ENCODE measurements around the gene AFAP1. TPM values are rescaled to one million over a fixed set of nuclear protein-coding genes. Genes with fewer than 3 reads are reported as not detected.

AFAP1 gene
- polyA plus RNA-seq, 3 donors, result not detected

DNA sequence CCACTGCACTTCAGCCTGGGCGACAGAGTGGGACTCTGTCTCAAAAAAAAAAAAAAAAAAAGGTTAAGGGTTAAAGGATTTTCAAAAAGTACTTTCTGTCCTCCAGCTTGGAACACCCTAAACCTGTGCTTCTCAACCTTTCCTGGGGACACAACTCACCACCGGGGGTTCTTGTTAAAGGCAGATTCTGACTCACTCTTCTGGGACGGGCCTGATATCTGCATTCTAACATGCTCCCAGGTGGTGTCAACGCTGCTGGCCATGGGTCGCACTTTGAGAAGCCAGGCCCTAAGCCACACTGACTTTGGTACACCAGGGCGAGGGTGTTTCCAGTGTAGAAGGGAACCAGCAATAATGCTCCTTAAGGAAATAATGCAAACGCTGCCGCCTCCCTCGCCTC, 46.1 kb downstream of the AFAP1 start:
- TF ChIP-seq, protein P1, sequence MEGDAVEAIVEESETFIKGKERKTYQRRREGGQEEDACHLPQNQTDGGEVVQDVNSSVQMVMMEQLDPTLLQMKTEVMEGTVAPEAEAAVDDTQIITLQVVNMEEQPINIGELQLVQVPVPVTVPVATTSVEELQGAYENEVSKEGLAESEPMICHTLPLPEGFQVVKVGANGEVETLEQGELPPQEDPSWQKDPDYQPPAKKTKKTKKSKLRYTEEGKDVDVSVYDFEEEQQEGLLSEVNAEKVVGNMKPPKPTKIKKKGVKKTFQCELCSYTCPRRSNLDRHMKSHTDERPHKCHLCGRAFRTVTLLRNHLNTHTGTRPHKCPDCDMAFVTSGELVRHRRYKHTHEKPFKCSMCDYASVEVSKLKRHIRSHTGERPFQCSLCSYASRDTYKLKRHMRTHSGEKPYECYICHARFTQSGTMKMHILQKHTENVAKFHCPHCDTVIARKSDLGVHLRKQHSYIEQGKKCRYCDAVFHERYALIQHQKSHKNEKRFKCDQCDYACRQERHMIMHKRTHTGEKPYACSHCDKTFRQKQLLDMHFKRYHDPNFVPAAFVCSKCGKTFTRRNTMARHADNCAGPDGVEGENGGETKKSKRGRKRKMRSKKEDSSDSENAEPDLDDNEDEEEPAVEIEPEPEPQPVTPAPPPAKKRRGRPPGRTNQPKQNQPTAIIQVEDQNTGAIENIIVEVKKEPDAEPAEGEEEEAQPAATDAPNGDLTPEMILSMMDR (IDR thresholded peaks at IDR 0.05), result no peak
- Histone ChIP-seq H3K79me2 (ENCODE audit: insufficient read depth, low read length) (no peaks in the 10 kb centered on the region), H3K36me3 (replicated peaks in 1 of 2; ENCODE audit: control insufficient read depth in 1 of 2, insufficient read depth in 2 of 2, low read length in 2 of 2) (no peaks in the 10 kb centered on the region), H2AFZ (ENCODE audit: insufficient read depth, low read depth, low read length, poor library complexity, severe bottlenecking) (no peak overlapping the region), H3K9ac (ENCODE audit: insufficient read depth, low read length, poor library complexity, severe bottlenecking) (no peak overlapping the region), H4K20me1 (ENCODE audit: insufficient read depth, low read length) (no peaks in the 10 kb centered on the region), H3K4me2 (replicated peaks; ENCODE audit: extremely low read depth, low read length, poor library complexity, severe bottlenecking) (no peak overlapping the region), H3K4me3 (replicated peaks in 1 of 3; ENCODE audit: low read depth in 2 of 3, low read length in 3 of 3) (no peak overlapping the region), H3K9me3 (replicated peaks in 1 of 2; ENCODE audit: control insufficient read depth in 1 of 2, insufficient read depth in 1 of 2, low read length in 2 of 2) (peaks cover 0 to 9% of the 10 kb centered on the region in 2 donors), H3K27ac (ENCODE audit: low read depth in 1 of 2, low read length in 2 of 2) (no peak overlapping the region), H3K27me3 (ENCODE audit: control insufficient read depth in 2 of 2, insufficient read depth in 2 of 2, low read length in 2 of 2) (no peaks in the 10 kb centered on the region), H3K4me1 (ENCODE audit: control insufficient read depth in 1 of 2, insufficient read depth in 2 of 2, low read length in 2 of 2) (no peaks in the 10 kb centered on the region)
- Mint-ChIP-seq H3K4me3 (no peak overlapping the region), H3K9me3 (peaks cover 0 to 12% (median 8%) of the 10 kb centered on the region in 7 donors), H3K27ac (no peak overlapping the region), H3K27me3 (ENCODE audit: low read depth in 3 of 3) (peaks cover 2 to 23% (median 13%) of the 10 kb centered on the region in 3 donors), H3K36me3 (no peaks in the 10 kb centered on the region), H3K4me1 (no peaks in the 10 kb centered on the region)
- 87% methylated on average over 6 of the region's 9 CpGs for WGBS (ENCODE audit: insufficient coverage)
- no peak for DNase-seq
- intact Hi-C loops (cut with micrococcal nuclease), result no loop called here

DNA sequence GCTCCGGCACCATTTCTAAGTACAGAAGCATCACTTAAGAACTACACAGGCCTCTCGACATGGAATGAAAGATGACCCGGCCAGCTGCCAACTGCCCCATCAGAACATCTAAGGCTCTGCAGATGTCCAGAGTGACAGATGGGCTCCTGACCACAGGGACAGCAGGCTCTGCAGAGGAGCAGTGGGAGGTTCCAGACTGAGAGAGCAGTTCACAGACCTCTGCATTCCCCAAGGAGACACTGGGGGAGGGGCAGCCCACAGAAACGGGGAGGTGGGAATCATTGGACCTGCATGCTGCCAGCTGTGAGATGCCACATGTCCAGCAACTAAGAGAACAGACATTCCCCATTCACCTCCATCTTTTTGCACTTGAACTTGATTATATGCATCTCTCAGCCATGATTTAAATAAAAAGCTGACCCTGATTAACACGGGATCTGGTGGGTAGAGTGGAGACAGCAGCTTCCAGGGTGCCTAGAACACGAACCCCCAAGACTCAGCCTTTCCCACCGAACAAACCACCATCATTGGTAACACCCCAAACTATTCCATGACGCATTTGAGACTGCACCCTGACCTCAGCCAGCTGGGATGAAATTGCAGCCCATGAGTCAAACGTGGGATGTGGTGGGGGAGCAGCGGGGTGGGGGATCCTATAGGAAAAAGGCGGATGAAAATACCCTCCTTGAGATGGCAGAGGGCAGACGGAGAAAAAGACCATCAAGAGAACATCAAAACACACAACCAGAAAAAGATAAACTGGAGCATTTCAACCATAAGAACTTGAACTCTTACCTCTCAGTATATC, 47.2 kb downstream of the AFAP1 start:
- Histone ChIP-seq H3K9me3 (replicated peaks in 1 of 2; ENCODE audit: control insufficient read depth in 1 of 2, insufficient read depth in 1 of 2, low read length in 2 of 2) (peaks cover 0 to 10% of the 10 kb centered on the region in 2 donors), H3K36me3 (replicated peaks in 1 of 2; ENCODE audit: control insufficient read depth in 1 of 2, insufficient read depth in 2 of 2, low read length in 2 of 2) (no peaks in the 10 kb centered on the region), H3K4me2 (replicated peaks; ENCODE audit: extremely low read depth, low read length, poor library complexity, severe bottlenecking) (no peak overlapping the region), H2AFZ (ENCODE audit: insufficient read depth, low read depth, low read length, poor library complexity, severe bottlenecking) (no peak overlapping the region), H3K4me3 (replicated peaks in 1 of 3; ENCODE audit: low read depth in 2 of 3, low read length in 3 of 3) (no peak overlapping the region), H3K9ac (ENCODE audit: insufficient read depth, low read length, poor library complexity, severe bottlenecking) (no peak overlapping the region), H3K27me3 (ENCODE audit: control insufficient read depth in 2 of 2, insufficient read depth in 2 of 2, low read length in 2 of 2) (no peaks in the 10 kb centered on the region), H3K79me2 (ENCODE audit: insufficient read depth, low read length) (no peaks in the 10 kb centered on the region), H3K27ac (ENCODE audit: low read depth in 1 of 2, low read length in 2 of 2) (no peak overlapping the region), H3K4me1 (ENCODE audit: control insufficient read depth in 1 of 2, insufficient read depth in 2 of 2, low read length in 2 of 2) (no peaks in the 10 kb centered on the region), H4K20me1 (ENCODE audit: insufficient read depth, low read length) (no peaks in the 10 kb centered on the region)
- no peak for DNase-seq
- H3K27me3 Mint-ChIP-seq (ENCODE audit: low read depth in 3 of 3), result peaks cover 2 to 18% (median 10%) of the 10 kb centered on the region in 3 donors
- H3K4me3 Mint-ChIP-seq, result no peak overlapping the region
- no peaks in the 10 kb centered on the region for H3K36me3 Mint-ChIP-seq
- intact Hi-C loops (cut with micrococcal nuclease), result no loop called here
- TF ChIP-seq, protein P1 (IDR thresholded peaks at IDR 0.05), result no peak
- 34% methylated on average over 4 of the region's 12 CpGs for WGBS (ENCODE audit: insufficient coverage)
- H3K4me1 Mint-ChIP-seq, result no peaks in the 10 kb centered on the region
- peaks cover 0 to 16% (median 10%) of the 10 kb centered on the region in 7 donors for H3K9me3 Mint-ChIP-seq
- H3K27ac Mint-ChIP-seq, result no peak overlapping the region
